ENCODE results near the gene ENHO.

DNA sequence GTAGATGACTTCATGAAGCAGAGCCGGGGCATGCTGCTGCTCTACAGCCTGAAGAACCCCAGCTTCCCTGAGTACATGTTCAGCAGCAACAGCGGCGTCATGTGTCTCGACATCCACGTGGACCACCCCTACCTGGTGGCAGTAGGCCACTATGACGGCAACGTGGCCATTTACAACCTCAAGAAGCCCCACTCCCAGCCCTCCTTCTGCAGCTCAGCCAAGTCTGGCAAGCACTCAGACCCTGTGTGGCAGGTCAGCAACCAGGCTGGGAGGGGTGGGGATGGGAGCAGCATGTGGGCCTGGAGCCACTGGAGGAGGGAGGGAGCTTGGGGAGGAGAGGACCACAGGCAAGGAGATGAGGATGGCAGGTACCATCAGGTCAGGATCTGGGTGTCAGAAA lies 16.2 kb downstream of the ENHO start:
- TF ChIP-seq, protein P1, sequence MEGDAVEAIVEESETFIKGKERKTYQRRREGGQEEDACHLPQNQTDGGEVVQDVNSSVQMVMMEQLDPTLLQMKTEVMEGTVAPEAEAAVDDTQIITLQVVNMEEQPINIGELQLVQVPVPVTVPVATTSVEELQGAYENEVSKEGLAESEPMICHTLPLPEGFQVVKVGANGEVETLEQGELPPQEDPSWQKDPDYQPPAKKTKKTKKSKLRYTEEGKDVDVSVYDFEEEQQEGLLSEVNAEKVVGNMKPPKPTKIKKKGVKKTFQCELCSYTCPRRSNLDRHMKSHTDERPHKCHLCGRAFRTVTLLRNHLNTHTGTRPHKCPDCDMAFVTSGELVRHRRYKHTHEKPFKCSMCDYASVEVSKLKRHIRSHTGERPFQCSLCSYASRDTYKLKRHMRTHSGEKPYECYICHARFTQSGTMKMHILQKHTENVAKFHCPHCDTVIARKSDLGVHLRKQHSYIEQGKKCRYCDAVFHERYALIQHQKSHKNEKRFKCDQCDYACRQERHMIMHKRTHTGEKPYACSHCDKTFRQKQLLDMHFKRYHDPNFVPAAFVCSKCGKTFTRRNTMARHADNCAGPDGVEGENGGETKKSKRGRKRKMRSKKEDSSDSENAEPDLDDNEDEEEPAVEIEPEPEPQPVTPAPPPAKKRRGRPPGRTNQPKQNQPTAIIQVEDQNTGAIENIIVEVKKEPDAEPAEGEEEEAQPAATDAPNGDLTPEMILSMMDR (IDR thresholded peaks at IDR 0.05): no peak
- TF ChIP-seq POLR2A (IDR thresholded peaks at IDR 0.05): no peak

All from adrenal gland (tissue), 5 donors.